ENCODE measurements around the gene G6PC2. TPM values are rescaled to one million over a fixed set of nuclear protein-coding genes. Genes with fewer than 3 reads are reported as not detected.

The G6PC2 gene
- total RNA-seq, 1 donor from 2014 or later: not detected

DNA sequence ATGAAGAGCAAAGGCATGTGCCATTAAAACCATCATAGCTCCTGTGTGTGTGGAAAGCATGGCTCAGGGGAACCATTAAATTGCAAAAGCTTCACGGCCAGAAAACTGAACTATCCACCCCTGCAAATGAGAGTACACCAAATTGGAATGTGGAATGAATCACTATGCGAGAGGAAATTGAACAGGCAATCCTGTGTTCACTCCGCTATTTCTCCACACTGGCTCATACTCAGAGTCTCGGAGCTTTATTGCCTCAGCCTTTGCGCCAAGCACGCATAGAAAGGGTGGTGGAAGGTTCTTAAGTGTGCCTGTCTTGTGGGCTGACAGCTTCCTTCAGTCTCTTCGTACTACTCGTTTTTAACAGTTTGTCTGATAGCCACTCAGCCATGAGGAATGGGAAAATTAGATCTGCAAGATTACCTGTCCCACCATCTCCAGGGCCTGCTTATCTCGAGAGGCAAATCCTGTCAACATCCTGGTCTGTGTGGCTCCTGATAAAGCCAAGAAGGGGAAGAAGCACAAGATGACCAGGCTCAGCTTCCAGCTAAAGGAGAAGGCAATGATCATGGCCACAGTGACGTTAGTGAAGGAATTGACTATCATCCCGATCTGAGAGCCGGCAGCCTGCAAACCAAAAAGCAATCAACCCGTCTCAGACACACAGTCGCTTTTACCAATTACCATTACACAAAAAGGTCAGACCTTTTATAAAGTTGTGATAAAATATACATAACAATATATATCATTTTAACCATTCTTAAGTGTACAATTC lies 34.9 kb downstream of the G6PC2 start:
- DNase-seq (no peak), ATAC-seq (no peak)
- intact Hi-C loops (cut with micrococcal nuclease): no loop called here

DNA sequence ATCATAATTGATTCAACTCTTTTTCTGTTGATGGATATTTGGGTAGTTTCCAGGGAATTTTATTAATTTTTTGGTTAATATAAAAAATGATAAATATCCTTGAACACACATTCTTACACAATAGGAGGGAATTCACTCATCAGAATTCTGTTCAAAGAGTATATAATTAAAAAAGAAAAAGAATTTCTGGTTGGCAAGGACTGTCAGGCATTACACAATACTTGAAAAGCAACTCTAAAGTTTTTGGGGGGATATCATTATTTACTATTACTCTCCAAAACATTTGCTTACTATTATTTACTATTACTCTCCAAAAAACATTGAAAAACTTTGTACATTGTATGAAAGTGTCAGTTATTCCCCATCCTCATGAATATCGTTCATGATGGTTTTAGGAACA lies 38.0 kb downstream of the G6PC2 start:
- no peak for DNase-seq
- no peak for ATAC-seq
- intact Hi-C loops (cut with micrococcal nuclease): no loop called here

DNA sequence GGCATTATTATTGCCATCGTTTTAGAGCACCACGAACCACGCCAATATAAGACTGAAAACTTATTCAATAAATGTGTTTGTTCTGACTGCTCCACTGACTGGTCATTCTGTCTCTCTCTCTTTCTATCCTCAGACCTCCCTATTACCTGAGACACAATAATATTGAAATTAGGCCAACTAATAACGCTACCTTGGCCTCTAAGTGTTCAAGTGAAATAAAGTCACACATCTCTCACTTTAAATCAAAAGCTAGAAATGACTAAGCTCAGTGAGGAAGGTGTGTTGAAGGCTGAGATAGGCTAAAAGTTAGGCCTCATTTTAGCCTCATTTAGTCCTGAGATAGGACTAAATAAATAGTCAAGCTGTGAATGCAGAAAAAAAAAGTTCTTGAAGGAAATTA lies 38.8 kb downstream of the G6PC2 start:
- no peak for ATAC-seq
- intact Hi-C loops (cut with micrococcal nuclease): no loop called here

DNA sequence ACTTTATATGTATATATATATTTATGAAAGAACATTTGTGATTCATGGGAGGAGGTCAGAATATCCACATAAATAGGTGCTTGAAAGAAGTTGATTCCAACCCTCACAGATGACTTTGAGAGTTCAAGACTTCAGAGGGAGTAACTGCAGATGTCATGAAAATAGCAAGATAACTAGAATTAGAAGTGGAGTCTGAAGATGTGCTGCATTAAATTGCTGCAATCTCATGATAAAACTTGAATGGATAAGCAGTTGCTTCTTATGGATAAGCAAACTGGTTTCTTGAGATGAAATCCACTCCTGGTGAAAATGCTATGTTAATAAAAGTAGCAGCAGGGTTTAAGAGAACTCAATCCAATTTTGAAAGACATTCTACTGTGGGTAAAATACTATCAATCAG lies 40.2 kb downstream of the G6PC2 start:
- DNase-seq: no peak
- no peak for ATAC-seq
- intact Hi-C loops (cut with micrococcal nuclease): no loop called here

More for the DNA sequence above, 38.8 kb downstream of the G6PC2 start:
- no peak for DNase-seq

DNA sequence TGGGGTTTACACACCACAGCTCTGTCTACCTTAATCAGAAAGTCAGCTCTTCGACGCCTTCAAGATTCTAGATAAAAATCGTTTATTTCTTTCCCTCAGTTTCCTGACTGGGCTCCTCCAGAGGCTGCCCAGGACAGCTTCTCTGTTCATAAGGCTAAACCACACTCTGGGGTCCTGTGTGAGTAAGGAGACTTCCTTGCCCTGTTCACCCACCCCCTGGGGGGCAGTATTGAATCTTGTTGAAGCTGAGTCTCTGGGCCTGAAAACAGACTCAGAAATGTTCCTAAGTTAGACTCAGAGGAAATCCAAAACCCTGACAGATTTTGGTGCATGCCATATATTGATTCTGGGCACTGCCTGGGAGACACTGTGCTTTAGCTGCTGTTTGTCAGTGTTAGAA lies 43.0 kb downstream of the G6PC2 start:
- intact Hi-C loops (cut with micrococcal nuclease): no loop called here
- DNase-seq: no peak
- ATAC-seq: no peak

DNA sequence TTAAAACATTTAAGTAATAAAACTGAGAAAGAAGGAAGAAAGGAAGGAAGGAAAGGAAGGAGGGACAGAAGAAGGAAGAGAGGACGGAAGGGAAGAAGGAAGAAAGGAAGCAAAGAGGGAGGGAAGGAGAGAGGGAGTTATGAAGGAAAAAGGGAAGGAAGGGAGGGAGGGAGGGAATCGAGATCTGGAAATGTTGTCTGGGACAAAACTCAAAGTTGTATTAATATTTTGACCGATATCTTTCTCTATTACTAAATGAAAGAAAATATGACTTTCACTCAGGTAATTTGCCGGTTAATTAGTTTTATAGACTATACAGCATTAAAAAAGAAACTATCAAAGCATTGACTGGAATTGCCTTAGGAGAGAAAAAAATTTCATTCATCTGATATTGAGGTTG lies 44.4 kb downstream of the G6PC2 start:
- intact Hi-C loops (cut with micrococcal nuclease): no loop called here
- no peak for ATAC-seq

DNA sequence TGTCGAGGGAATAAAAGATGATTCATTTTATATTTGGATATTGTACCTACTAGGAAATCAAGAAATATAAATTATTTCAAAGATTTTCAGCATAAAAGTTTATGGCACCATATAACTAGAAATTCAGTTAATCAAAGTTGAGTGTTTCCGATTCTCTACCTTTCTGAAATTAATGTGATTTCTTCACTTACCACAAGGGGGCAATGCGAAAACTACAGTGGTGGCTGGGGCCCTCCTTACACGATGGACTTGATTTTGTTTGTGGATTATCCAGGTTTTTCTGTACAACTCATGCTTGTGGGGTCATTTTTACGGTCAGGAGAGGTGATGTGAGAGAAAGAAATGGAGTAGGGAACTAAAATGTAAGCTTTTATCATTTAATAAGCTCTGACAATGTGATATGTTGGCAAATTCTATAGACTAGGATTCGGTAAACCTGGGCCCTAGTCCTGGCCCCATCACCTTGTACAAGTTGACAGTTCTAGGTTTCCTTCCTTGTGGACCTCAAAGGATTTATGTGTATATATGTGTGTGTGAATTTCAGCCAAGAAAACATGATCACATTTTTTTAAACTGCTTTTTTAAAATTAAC lies 47.6 kb downstream of the G6PC2 start:
- intact Hi-C loops (cut with micrococcal nuclease): no loop called here
- DNase-seq (no peak), ATAC-seq (no peak)

More for the DNA sequence above, 44.4 kb downstream of the G6PC2 start:
- DNase-seq: no peak

DNA sequence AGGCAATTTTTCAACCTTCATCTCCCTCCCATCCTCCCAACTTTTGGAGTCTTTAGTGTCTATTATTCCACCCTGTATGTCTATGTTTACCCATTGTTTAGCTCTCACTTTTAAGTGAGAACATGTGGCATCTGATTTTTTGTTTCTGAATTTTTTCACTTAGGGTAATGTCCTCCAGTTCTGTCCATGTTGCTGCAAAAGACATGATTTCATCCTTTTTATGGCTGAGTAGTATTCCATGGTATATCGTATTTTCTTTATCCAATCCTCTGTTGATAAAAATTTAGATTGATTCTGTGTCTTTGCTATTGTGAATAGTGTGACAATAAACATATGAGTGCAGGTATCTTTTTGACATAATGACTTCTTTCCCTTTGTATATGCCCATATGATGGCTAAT lies 48.2 kb downstream of the G6PC2 start:
- ATAC-seq (no peak), DNase-seq (no peak)
- intact Hi-C loops (cut with micrococcal nuclease): no loop called here

DNA sequence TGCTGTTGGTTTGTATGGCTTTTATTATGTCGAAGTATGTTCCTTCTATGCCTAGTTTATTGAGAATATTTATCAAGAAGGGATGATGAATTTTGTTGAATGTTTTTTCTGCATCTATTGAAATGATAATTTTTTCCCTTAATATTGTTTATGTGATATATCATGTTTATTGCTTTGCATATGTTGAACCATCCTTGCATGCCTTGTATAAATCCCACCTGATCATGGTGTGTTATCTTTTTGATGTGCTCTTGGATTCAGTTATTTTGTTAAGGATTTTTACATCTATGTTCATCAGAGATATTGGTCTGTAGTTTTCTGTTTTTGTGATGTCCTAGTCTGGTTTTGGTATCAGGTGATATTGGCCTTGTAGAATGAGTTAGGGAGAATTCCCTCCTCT lies 50.8 kb downstream of the G6PC2 start:
- ATAC-seq: no peak
- intact Hi-C loops (cut with micrococcal nuclease): no loop called here
- DNase-seq: no peak

DNA sequence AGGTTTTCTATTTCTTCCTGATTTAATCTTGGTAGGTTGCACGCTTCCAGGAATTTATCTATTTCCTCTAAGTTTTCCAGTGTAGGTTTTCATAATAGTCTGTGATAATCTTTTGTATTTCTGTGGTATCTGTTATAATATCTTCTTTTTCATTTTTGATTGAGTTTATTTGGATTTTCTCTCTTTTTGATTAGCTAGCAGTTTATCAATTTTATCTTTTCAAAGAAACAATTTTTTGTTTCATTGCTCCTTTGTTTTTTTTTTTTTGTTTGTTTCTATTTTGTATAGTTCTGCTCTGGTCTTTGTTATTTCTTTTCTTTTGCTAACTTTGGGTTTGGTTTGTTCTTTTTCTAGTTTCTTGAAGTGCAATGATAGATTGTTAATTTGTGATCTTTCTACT lies 51.3 kb downstream of the G6PC2 start:
- no peak for ATAC-seq
- no peak for DNase-seq
- intact Hi-C loops (cut with micrococcal nuclease): no loop called here

DNA sequence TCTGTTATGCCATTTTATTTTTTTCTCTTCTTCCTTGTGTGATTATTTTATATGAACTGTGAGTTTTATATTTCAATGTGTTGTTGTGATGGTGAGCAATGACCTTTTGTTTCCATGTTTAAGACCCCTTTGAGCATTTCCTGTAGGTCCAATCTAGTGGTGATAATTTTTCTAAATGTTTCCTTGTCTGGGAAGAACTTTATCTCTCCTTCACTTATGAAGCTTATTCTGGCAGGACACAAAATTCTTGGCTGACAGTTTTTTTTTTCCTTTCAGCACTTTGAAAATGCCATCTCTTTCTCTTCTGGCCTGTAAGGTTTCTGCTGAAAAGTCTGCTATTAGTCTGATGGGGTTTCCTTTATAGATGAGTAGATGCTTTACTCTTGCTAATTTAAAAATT lies 53.2 kb downstream of the G6PC2 start:
- intact Hi-C loops (cut with micrococcal nuclease): no loop called here
- no peak for ATAC-seq
- no peak for DNase-seq

DNA sequence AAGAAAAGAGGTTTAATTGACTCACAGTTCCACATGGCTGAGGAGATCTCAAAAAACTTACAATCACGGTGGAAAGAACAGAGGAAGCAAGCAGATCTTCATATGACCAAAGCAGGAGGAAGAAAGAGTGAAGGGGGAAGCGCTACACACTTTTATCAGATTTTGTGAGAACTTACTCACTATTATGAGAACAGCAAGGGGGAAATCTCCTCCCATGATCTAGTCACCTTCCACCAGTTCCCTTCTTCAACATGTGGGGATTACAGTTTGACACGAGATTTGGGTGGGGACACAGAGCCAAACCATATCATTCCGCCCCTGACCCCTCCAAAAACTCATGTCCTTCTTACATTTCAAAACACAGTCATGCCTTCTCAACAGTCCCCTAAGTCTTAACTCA lies 54.2 kb downstream of the G6PC2 start:
- intact Hi-C loops (cut with micrococcal nuclease): no loop called here
- no peak for ATAC-seq
- no peak for DNase-seq

DNA sequence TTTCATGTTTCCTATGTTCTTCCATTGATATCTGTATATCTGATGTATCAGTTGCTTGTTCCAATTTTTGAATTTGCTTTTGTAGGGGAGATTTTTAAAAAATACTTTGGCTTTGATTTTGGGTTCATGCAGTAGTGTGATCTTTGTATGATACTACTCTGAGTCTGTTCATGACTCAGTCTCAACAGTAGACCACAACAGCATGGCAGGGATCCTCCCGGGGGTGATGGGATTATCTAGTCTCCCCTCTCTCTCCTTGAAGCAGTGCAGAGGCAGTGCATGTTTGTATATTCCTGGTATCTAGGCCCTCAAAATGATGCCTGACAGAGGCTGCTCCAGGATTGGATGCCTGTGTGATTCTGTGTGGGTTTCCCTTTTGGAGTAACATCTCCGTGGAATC lies 55.3 kb downstream of the G6PC2 start:
- no peak for DNase-seq
- intact Hi-C loops (cut with micrococcal nuclease): no loop called here

More for the DNA sequence above, 55.3 kb downstream of the G6PC2 start:
- ATAC-seq: no peak

Other genes starting within 250 kb of the G6PC2 start
- gene NOSTRIN, start 98.7 kb upstream of the G6PC2 start, total RNA-seq: 11.5 TPM
- gene SPC25, start 10.9 kb upstream of the G6PC2 start, total RNA-seq: 0.55 TPM
- gene ABCB11, start 130.0 kb downstream of the G6PC2 start, total RNA-seq: 0.25 TPM
- gene DHRS9, start 168.3 kb downstream of the G6PC2 start, total RNA-seq: 0.74 TPM